Measurements from ENCODE around the gene PPP1R9B. TPM values are rescaled to one million over a fixed set of nuclear protein-coding genes. Genes with fewer than 3 reads are reported as not detected.

The PPP1R9B gene
- total and polyA plus RNA-seq, 4 donors = 0.90 to 26.1 (median 7.1) TPM

DNA sequence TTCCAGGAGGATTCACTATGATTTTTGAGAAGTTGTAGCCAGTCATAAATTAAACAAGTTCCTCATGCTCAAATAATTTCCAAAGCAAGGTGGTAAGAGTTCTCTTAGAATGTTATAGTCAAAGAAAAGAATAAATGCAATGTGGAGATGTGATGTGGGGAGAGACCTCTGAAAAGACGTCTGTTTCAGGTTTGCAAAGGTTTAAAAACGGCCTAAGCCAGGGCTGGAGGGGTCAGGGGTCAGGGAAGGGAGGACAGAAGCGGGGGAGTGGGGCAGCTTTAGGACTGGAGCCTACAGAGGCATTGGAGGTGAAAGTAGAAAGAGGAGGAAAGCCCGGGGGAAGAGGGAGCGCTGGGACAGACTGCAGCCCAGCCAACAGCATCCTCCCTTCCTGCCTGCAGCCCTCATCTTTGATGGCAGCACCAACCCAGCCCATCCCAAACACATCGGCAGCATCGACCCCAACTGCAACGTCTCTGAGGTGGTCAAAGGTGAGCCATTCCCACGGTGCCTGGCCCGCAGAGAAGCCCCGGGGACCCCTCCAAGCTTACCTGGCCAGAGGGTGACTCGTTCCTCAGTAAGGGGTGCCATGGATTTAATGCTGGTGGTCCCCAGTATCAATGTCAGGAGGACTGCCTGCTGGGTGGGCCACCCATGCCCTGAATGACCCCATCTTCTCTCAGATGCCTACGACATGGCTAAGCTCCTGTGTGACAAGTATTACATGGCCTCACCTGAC lies 43.9 kb downstream of the PPP1R9B start:
- H3K9ac ChIP-seq (ENCODE audit: low read depth in 1 of 2, low read length in 2 of 2) = no peak overlapping the region
- 78% methylated on average over 13 of the region's 13 CpGs for WGBS
- H3K27ac ChIP-seq (ENCODE audit: low read depth in 1 of 2, low read length in 2 of 2) = no peak overlapping the region
- H3K4me1 ChIP-seq (ENCODE audit: control insufficient read depth in 4 of 4, insufficient read depth in 4 of 4, low read length in 3 of 4) = peaks cover 12 to 20% (median 16%) of the 10 kb centered on the region in 4 donors
- no peaks in the 10 kb centered on the region for H3K9me3 ChIP-seq (ENCODE audit: control insufficient read depth in 4 of 4, low read length in 3 of 4)
- TF ChIP-seq, protein P1, sequence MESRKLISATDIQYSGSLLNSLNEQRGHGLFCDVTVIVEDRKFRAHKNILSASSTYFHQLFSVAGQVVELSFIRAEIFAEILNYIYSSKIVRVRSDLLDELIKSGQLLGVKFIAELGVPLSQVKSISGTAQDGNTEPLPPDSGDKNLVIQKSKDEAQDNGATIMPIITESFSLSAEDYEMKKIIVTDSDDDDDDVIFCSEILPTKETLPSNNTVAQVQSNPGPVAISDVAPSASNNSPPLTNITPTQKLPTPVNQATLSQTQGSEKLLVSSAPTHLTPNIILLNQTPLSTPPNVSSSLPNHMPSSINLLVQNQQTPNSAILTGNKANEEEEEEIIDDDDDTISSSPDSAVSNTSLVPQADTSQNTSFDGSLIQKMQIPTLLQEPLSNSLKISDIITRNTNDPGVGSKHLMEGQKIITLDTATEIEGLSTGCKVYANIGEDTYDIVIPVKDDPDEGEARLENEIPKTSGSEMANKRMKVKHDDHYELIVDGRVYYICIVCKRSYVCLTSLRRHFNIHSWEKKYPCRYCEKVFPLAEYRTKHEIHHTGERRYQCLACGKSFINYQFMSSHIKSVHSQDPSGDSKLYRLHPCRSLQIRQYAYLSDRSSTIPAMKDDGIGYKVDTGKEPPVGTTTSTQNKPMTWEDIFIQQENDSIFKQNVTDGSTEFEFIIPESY (IDR thresholded peaks at IDR 0.05) = no peak
- TF ChIP-seq JUND (IDR thresholded peaks at IDR 0.05) (no peak), HNF4A (conservative IDR thresholded peaks at IDR 0.05) (no peak), EGR1 (IDR thresholded peaks at IDR 0.05; ENCODE audit: low read depth in 2 of 2) (no peak), NR2F2 (IDR thresholded peaks at IDR 0.05) (no peak), RXRA (IDR thresholded peaks at IDR 0.05) (no peak), GABPA (IDR thresholded peaks at IDR 0.05 in 1 of 2, conservative IDR thresholded peaks at IDR 0.05 in 1 of 2) (no peak), HNF4G (IDR thresholded peaks at IDR 0.05) (no peak), YY1 (IDR thresholded peaks at IDR 0.05) (no peak), RAD21 (IDR thresholded peaks at IDR 0.05) (no peak), TAF1 (conservative IDR thresholded peaks at IDR 0.05) (no peak), FOXA2 (IDR thresholded peaks at IDR 0.05) (no peak), SP1 (IDR thresholded peaks at IDR 0.05) (no peak), FOXA1 (IDR thresholded peaks at IDR 0.05) (no peak)
- TF ChIP-seq, protein P2, sequence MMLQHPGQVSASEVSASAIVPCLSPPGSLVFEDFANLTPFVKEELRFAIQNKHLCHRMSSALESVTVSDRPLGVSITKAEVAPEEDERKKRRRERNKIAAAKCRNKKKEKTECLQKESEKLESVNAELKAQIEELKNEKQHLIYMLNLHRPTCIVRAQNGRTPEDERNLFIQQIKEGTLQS (IDR thresholded peaks at IDR 0.05) = no peak
- TF ChIP-seq, protein P3, sequence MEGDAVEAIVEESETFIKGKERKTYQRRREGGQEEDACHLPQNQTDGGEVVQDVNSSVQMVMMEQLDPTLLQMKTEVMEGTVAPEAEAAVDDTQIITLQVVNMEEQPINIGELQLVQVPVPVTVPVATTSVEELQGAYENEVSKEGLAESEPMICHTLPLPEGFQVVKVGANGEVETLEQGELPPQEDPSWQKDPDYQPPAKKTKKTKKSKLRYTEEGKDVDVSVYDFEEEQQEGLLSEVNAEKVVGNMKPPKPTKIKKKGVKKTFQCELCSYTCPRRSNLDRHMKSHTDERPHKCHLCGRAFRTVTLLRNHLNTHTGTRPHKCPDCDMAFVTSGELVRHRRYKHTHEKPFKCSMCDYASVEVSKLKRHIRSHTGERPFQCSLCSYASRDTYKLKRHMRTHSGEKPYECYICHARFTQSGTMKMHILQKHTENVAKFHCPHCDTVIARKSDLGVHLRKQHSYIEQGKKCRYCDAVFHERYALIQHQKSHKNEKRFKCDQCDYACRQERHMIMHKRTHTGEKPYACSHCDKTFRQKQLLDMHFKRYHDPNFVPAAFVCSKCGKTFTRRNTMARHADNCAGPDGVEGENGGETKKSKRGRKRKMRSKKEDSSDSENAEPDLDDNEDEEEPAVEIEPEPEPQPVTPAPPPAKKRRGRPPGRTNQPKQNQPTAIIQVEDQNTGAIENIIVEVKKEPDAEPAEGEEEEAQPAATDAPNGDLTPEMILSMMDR (IDR thresholded peaks at IDR 0.05; ENCODE audit: low read depth, low read length, missing input control) = no peak
- TF ChIP-seq, protein P4, sequence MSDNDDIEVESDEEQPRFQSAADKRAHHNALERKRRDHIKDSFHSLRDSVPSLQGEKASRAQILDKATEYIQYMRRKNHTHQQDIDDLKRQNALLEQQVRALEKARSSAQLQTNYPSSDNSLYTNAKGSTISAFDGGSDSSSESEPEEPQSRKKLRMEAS (IDR thresholded peaks at IDR 0.05) = no peak
- TF ChIP-seq, protein P5, sequence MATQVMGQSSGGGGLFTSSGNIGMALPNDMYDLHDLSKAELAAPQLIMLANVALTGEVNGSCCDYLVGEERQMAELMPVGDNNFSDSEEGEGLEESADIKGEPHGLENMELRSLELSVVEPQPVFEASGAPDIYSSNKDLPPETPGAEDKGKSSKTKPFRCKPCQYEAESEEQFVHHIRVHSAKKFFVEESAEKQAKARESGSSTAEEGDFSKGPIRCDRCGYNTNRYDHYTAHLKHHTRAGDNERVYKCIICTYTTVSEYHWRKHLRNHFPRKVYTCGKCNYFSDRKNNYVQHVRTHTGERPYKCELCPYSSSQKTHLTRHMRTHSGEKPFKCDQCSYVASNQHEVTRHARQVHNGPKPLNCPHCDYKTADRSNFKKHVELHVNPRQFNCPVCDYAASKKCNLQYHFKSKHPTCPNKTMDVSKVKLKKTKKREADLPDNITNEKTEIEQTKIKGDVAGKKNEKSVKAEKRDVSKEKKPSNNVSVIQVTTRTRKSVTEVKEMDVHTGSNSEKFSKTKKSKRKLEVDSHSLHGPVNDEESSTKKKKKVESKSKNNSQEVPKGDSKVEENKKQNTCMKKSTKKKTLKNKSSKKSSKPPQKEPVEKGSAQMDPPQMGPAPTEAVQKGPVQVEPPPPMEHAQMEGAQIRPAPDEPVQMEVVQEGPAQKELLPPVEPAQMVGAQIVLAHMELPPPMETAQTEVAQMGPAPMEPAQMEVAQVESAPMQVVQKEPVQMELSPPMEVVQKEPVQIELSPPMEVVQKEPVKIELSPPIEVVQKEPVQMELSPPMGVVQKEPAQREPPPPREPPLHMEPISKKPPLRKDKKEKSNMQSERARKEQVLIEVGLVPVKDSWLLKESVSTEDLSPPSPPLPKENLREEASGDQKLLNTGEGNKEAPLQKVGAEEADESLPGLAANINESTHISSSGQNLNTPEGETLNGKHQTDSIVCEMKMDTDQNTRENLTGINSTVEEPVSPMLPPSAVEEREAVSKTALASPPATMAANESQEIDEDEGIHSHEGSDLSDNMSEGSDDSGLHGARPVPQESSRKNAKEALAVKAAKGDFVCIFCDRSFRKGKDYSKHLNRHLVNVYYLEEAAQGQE (IDR thresholded peaks at IDR 0.05) = no peak
- no peak overlapping the region for H3K4me3 ChIP-seq (ENCODE audit: low read depth in 1 of 3, low read length in 3 of 3)
- no peaks in the 10 kb centered on the region for H3K27me3 ChIP-seq (ENCODE audit: control insufficient read depth in 4 of 4, insufficient read depth in 4 of 4, low read length in 3 of 4)
- no peak for DNase-seq (ENCODE audit: low spot score)
- peaks cover 17 to 39% (median 25%) of the 10 kb centered on the region in 4 donors for H3K36me3 ChIP-seq (ENCODE audit: control insufficient read depth in 4 of 4, insufficient read depth in 3 of 4, low read depth in 1 of 4, low read length in 3 of 4)

Data from liver (tissue), 9 donors.